CD4-positive, alpha-beta T cell treated with Interleukin-15 for 1 hour (primary cell): ENCODE data around the gene TMEM121.
A peak's percentile ranks its signal among the peaks of the same experiment; 100 is the strongest.

Experiments used
- DNase-seq: peaks from one replicate; pipeline ENCODE4 v3.0.0-alpha.2; 2020

Gene TMEM121

GRCh38 chr14:105525861-105526775 is at the start of gene TMEM121:
TSS of gene TMEM121 (plus strand) at chr14:105526583. CDS start at chr14:105528835, 2,252 bp downstream.
- DNase-seq, result no peak

- no peak for DNase-seq
These were observed 49.3 kb upstream of the TMEM121 start for GRCh38 chr14:105476831-105477659.

GRCh38 chr14:105477660-105478397 is 48.6 kb upstream of the TMEM121 start:
- DNase-seq, result peak; percentile 90

- DNase-seq, result peak; percentile 64
These were observed 47.8 kb upstream of the TMEM121 start for GRCh38 chr14:105478398-105479251.

GRCh38 chr14:105479431-105480158 is 46.8 kb upstream of the TMEM121 start:
- no peak for DNase-seq

- no peak for DNase-seq
These were observed 46.1 kb upstream of the TMEM121 start for GRCh38 chr14:105480199-105480746.

GRCh38 chr14:105480807-105481801 is 45.3 kb upstream of the TMEM121 start:
- DNase-seq, result peak; percentile 92

GRCh38 chr14:105481886-105482457 is 44.4 kb upstream of the TMEM121 start:
- peak; percentile 99 for DNase-seq

- no peak for DNase-seq
These were observed 43.8 kb upstream of the TMEM121 start for GRCh38 chr14:105482486-105483110.

GRCh38 chr14:105483300-105484068 is 42.9 kb upstream of the TMEM121 start:
- DNase-seq, result no peak

GRCh38 chr14:105484069-105484996 is 42.0 kb upstream of the TMEM121 start:
- peak; percentile 84 for DNase-seq

GRCh38 chr14:105484997-105485393 is 41.4 kb upstream of the TMEM121 start:
- no peak for DNase-seq

- peak; percentile 77 for DNase-seq
These were observed 40.6 kb upstream of the TMEM121 start for GRCh38 chr14:105485739-105486162.

GRCh38 chr14:105486163-105486973 is 40.0 kb upstream of the TMEM121 start, which contains the start of gene CRIP1:
TSS of gene CRIP1 (plus strand) at chr14:105486886. CDS start at chr14:105487260, 374 bp downstream.
- DNase-seq, result peak; percentile 57

- peak; percentile 86 for DNase-seq
These were observed 39.4 kb upstream of the TMEM121 start for GRCh38 chr14:105486974-105487448.
